GM21528 (cell line): ENCODE results near the gene BAG2.

ENCODE experiments used
- ATAC-seq: cut with Tn5 transposase; IDR thresholded peaks from one replicate; pipeline ENCODE4 v1.9.1; 2021; ENCODE audit warnings: mild to moderate bottlenecking, moderate library complexity; ENCODE audit not compliant: unreplicated experiment, low FRiP score

BAG2 gene

GRCh38 chr6:57173886-57174510, 1.9 kb downstream of the BAG2 start:
- no peak for ATAC-seq

DNA sequence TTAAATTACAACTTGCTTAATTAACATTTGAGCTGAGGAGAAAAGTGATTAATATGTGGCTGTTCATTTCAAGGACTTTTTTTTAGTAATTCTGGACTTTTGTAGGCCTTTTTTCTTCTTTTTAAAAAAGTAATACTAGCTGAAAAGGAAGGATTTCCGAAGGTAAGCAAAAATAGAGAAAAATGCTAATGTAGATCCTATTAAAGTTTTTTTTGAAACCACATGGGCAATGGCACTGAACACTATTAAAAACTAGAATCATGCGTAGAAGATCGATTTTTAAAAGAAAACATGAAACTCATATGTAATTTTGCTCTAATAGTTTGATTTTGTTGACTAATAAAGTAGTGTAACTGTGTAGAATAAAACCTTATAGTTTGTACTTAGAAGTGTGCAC, 2.4 kb downstream of the BAG2 start:
- no peak for ATAC-seq

DNA sequence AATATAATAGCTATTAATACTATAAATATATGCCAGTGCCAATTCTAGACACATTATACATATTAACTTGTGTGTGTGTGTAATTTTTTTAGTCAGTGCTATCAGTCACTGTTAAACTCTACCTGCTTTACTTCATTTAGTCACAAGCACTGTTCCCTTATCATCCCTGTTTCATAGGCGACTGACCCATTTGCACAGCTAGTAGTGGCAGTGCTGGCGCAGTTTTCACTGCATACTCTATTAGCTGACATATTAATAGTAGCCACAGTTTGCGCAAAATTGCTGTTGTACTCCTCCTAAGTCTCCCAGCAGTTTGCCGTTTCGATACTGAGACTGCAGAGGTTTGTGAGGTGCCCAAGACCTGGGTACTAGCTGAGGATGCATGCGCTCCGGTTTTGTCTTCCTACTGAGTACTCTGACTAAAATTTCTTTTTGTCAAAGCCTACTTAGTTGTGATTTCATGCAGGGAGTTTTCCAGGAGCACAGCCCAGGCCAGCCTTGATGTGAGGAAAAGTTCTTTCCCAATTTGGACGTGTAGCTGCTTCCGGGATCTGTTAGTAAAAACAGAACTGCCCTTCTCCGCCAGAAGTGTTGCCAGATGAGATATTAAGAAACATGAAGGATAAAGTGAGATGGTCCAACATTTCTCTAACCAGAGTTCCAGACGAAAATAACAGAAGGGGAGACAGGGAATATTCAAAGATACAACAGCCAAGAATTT, 5.6 kb downstream of the BAG2 start:
- no peak for ATAC-seq

DNA sequence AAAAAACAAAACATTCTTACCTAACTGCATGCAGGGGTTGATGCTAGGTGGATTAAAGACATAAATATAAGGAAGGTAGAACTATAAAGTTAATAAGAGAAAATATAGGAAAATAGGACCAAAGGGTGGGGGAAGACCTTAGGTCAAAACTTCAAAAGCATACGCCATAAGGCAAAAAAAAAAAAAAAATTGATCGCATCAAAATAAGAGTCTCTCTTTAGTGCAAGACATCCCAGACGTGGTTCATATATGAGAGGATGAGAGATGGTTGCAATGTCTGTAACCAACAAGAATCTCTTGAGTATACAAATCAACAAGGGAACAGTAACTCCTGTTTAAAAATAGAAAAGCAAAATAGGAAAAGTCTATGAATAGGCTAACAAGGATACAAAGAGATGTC, 8.5 kb downstream of the BAG2 start:
- no peak for ATAC-seq

DNA sequence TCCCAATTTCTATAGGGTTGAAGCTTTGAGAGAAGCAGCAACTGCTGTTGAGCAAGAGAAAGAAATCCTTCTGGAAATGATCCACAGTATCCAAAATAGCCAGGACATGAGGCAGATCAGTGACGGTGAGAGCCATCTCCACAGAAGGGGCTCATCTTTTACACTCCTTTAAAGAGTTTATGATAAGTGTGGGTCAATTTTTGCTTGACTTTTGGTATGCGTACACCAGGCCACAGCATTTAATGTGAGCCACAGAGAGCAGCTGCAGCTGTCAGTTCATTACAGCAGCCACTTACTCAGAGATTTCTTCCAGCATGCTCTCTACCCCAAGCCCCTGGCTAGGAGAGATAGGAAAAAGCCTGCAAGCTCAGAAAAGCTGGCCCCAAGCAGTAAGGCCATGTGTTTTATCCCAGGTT, 9.9 kb downstream of the BAG2 start:
- ATAC-seq: no peak

GRCh38 chr6:57183336-57183735, 11.2 kb downstream of the BAG2 start:
- no peak for ATAC-seq

DNA sequence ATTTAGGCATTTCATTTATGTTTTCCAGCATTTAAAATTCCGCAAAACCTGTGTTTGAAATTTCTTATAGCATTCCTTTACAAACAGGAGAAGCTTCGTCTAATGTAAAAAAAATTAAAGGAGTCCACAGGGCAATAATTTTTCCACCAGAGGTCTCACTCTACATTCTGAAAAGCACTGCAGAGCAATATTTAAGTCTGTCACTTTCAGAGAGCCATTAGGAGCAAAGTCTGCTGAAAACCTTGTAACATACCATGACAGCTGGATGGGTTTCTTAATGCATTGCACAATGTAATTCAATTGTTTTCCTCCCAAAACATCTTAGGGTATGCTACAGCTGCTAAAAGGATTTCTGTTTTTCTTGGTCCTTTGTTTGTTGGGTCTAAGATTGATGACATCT, 18.0 kb downstream of the BAG2 start:
- ATAC-seq: no peak

GRCh38 chr6:57193177-57193576, 21.1 kb downstream of the BAG2 start:
- ATAC-seq: no peak

- no peak for ATAC-seq
These were observed 23.3 kb downstream of the BAG2 start for GRCh38 chr6:57195457-57195856.

GRCh38 chr6:57198926-57199636, 27.0 kb downstream of the BAG2 start:
- no peak for ATAC-seq

DNA sequence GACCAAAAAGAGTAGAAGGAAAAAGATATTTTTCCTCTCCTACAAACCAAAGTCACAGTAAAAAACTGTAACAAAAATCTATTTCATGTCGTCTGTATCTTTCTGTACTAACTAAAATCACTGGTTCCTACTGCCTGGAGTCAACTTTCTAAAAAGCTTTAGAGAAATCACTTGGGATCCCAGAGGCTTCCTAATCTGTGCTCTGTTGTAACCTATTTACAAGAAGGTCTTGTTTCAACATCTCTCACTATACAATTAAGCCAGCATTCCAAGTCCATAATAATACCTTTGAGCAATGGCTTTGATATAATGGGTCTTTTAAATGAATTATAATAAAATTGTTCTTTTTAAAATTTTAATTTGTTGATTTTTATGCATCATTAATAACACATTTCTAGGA, 29.6 kb downstream of the BAG2 start:
- ATAC-seq: no peak

DNA sequence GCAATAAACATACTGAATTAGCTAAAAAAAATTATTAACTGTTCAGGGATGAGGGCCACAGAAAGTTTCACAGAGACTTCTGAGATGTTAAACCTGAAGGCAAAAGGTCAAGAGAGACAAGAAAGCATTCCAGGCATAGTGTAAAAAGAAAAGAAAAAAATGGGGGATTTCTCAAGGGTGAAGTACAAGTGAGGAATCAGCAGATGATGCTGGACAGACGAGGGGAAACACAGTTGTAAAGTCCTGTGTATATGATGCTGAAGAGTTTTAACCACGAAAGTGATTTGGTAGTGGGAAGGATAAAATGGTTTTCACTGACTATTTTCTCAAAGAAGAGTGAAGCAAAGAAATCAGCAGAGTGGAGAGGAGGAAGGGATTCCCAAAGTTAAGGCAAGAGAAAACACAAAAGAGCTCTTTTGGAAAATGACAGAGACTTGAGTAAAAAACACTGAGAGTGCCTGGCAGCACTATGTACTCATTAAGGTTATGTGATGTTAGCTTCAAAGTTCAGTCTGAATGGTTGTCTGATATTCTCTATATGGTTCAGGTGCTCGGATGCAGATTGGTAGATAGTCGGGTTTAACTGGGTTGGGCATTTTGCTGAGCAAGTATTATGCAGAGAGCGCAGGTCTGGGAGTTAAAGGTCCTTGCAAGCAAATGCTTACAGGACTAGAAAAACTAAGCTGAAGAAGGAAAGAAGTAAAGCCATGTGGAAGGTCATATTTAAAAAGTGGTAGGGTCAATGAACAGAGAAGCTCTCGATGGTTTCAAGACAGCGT, 33.6 kb downstream of the BAG2 start:
- no peak for ATAC-seq

DNA sequence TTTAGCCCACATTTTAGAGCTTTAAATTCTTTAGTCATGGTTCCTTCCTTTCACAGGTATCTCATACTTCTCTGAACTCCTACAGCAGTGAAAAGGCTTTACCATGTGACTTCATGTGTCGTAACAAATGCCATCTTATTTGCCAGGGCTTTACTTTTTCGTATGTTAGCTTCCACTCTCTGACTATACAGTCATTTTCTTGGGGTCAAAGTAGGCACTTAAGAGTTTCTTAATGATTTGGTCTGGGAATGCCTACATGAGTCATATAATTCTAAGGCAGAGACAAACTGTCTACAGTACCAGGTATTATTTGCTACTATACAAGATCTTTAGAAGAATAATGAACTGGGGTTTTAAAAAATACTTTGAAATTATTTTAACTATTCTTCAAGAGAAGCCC, 35.0 kb downstream of the BAG2 start:
- ATAC-seq: no peak

GRCh38 chr6:57207872-57208271, 35.7 kb downstream of the BAG2 start:
- ATAC-seq: no peak

DNA sequence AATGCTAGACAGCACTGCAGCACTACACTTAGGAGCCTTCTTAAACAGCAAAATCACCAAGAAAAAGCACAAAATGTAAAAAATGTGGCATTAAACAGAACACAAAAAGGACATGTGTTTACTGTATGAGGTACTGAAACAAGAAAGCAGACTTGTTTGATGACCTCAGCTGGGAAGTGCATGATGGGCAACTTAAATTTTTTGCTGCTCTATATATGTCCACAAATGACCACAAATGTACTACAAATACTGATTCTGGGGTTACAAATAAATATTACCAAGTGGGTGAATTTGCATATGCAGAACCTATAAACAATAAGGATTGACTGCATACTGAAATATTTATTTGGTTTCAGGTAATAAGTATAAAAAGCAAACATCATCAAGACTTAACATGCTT, 36.9 kb downstream of the BAG2 start:
- ATAC-seq: no peak

DNA sequence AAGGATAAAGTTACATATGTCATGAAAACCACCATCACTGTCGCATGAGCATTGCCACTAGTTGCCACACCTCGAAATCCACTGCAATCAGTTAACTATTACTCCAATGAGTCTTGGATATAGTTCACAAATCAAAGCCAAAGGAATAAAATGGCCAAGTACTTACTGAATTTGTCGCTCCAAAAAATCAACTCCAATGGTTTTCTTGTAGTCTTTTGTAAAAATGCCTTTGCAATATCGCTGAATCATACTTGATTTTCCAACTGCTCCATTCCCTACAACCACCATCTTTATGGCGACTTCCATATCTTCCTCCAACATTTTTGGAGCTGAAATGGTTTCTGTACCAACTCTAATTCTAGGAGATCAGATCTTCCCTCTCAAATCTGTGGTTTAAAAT, 37.9 kb downstream of the BAG2 start:
- ATAC-seq: no peak

DNA sequence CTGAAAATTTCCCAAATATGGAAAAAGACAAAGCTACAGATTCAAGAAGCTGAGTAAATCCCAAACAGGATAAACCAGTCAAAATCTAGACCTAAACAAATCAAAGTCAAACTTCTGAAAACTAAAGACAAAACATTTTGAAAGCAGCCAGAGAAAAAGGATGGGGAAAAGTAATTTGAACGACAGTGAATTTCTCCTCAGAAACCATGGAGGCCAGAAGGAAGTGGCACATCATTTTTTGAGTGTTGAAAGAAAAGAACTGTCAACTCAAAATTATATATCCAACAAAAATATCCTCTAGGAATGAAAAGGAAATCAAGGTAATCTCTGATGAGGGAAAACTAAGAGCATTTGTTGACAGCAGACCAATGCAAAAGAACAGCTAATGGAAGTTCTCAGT, 43.1 kb downstream of the BAG2 start:
- ATAC-seq: no peak

DNA sequence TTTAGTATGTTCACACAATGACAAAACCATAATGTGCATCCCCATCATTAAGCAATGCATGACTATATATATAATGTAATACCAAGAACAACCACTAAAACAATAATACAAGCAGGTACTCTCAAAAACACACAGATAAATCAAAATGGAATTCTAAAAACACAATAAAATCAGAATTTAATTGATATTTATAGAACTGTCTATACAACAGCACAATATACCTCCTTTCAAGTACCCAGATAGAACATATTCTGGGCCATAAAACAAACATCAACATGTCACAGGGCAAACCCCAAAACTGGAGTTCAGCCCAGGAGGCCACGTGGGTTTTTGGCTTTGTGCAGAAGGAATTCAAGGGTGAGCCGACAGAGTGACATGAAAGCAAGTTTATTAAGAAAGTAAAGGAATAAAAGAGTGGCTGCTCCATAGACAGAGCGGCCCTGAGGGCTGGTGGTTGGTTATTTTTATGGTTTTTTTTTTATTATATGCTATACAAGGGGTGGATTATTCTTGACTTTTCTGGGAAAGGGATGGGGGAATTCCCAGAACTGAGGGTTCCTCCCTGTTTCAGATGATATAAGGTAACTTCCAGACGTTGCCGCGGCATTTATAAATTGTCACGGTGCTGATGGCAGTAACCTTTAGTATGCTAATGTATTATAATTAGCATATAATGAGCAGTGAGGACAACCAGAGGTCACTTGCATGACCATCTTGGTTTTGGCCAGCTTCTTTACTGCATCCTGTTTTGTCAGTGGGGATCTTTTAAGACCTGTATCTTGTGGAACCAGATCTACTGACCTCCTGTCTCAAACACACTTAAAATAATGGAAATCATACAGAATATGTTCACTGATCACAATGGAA, 44.3 kb downstream of the BAG2 start:
- no peak for ATAC-seq

GRCh38 chr6:57217270-57217669, 45.1 kb downstream of the BAG2 start:
- no peak for ATAC-seq

DNA sequence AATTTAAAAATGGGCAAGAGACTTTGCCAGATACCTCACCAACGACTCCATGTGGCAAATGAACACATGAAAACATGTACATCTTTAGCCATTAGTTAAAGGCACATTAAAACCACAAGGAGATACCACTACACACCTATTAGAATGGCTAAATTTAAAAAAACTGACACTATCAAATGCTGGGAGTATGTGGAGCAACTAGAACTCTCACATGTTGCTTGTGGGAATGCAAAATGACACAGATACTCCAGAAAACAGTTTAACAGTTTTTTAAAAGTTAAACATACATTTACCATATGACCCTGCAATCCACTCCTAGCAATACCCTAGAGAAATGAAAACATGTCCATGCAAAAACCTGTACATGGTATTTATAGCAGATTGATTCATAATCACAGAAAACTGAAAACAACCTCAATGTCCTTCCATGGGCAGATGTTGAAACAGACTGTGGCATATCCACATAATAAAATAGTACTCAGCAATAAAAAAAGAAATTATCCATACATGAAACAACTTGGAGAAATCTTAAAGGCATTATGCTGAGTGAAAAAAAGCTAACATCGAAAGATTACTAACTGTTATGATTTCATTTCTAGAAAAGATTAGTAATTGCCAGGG, 48.1 kb downstream of the BAG2 start:
- ATAC-seq: no peak
